D341Med (cell line): Measurements from ENCODE around the gene DYNLT5.
"Not testable (repeated sequence)": the region's sequence is repeated elsewhere in the genome, so short reads cannot be mapped to it uniquely, and the experiment has no call there.

ENCODE experiments used
- DNase-seq: peaks from one replicate; pipeline ENCODE4 v3.0.0; 2012; ENCODE audit warnings: low spot score

DYNLT5 gene

DNA sequence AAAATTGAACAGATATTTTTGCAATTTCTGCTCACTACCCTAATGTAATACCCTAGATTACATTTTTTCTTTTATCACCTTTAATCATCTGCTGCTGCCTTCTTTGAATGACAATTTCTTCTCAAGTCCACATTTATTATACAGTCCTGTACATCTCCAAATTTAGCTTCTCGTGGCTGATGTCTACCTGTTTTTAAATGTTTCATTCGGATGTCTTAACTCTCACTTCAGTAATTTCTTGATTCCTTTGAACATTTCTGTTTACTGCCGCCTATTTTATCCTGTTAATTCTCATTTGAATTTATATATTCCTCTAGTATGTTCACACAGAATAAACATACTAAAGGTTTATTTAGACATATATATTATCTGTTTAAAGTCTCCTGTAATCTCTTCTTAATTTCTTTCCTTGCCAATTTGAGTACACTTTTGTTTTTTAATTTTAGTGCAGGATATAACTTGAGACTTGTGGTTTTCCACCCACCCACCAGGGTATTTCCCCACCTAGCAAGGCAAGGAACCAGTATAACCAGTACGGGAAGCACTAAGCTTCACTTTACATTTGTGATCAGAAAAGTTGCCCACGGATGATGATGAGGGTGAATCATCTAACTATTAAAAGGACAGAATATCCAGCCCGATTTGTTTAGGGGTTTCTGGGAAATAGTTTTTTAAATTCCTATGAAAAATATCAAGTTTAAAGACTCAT is 36.1 kb downstream of the DYNLT5 start:
- DNase-seq, result no peak

DNA sequence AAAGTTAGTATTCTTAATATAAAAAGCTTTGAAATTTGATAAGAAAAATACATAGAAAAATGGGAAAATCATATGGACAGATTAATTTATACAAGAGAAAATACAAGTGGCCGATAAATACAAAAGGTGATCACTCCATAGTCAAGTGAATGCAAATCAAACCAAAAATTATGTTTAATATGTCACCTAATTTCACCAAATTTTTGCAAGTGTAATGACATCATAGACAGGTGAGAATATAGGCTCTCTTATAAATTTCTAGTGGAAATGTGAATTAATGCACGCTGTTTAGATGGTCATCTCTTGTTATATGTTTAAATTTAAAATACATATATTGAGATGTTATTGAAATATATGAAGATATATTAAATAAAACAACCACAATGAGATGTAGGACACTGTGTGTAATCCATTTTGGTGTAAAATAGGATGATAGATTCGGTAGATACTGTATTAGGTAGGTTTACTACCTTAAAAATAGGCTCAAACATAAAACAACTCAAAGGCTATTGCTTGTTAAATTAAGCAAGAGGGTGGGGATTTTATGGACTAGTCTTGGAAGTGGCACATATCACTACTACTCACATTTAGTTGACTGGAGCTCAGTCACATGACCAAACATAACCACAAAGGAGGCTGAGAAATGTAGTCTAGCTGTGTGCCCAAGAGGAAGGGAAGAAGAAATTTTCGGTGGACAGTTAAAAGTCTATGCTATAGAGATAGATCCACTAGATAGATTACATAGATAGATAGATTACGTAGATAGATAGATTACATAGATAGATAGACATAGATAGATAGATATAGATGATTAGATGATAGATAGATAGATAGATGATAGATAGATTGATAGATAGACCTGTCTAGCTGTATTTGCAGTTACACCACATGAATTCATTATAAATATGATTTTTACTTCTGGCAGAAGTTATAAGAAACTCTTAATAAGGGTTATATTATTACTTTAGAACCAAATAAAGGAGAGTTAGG is 39.7 kb downstream of the DYNLT5 start:
- no peak for DNase-seq

DNA sequence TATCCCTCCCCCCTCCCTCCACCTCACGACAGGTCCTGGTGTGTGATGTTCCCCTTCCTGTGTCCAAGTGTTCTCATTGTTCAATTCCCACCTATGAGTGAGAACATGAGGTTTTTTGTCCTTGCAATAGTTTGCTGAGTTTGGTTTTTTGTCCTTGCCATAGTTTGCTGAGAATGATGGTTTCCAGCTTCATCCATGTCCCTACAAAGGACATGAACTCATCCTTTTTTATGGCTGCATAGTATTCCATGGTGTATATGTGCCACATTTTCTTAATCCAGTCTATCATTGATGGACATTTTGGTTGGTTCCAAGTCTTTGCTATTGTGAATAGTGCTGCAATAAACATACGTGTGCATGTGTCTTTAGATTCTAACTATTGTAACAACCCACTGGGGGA is 43.6 kb downstream of the DYNLT5 start:
- DNase-seq, result not testable (repeated sequence)

DNA sequence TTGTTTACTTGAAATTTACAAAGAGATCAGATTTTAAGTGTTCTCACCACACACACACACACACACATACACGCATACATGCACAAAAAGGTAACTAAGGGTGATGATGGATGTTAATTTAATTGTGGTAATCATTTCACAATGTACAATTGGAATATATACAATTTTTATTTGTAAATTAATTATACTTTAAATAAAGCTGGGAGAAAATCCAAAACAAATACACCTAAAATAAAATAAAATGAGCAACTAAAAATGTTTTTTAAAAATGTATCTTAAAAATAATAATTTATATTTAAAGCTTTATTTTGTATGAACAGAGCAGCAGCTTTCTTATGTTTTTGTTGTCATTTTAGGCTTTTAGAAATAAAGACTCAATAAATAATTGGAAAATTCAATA is 57.0 kb downstream of the DYNLT5 start:
- DNase-seq, result no peak

DNA sequence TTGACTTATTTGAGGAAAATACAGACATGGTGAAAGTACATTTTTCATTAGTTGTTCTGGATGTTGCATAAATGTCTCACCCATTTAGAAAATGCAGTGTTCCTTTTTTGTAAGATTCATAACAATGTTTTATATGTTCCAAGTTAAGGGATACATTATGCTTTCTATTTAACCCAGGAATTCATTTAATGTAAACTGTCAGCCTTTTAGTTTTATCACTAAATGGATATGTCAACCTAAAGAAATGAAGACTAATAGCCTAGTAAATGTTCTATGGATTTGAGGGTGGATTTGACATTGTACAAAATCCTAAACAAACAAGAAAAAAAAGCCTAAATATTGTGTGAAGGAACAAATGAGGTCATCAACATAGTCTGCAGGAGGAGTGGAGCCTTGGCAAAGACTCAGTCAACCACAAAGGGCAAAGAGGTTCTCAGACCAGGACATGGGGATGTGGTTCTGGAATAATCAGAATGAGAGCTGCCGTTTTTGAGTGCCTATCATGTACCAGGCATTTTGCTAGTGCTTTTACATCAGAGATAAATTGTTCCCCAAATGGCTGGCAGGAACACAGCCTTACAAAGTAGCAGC is 57.6 kb downstream of the DYNLT5 start:
- DNase-seq, result no peak

DNA sequence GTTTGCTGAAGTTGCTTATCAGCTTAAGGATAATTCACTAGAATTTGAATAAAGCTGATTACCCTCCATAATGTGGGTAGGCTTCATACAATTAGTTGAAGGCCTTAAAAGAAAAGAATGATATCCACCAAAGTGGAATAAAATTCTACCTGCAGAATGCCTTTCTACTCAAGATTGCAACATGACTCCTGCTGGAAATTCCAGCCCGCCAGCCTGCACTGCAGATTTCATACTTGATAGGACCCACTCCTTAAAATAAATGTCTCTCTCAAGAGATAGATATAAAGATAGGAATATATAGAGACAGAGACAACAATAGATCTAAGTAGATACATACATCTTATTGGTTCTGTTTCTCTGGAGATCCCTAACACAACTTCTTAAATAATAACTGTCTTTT is 72.5 kb downstream of the DYNLT5 start:
- no peak for DNase-seq
